Tibial nerve (tissue), 3 donors: ENCODE results near the gene ABCA5.

Source experiments
- CTCF ChIP-seq, 5 experiments: fragments of 200-600 bp in 3 of 5; fragments of 450-650 bp in 2 of 5; sonication (generic) in 3 of 5; IDR thresholded peaks; one replicate each; pipeline ENCODE4 v1.5.1; 2016 to 2019; ENCODE audit warnings: antibody characterized with exemption in 5 of 5, mild to moderate bottlenecking in 3 of 5, moderate library complexity in 2 of 5
- POLR2A ChIP-seq, 2 donors: fragments of 450-650 bp; IDR thresholded peaks; one replicate each; pipeline ENCODE4 v1.6.1; 2017; ENCODE audit warnings: antibody characterized with exemption in 2 of 2, mild to moderate bottlenecking in 2 of 2, moderate library complexity in 2 of 2

DNA sequence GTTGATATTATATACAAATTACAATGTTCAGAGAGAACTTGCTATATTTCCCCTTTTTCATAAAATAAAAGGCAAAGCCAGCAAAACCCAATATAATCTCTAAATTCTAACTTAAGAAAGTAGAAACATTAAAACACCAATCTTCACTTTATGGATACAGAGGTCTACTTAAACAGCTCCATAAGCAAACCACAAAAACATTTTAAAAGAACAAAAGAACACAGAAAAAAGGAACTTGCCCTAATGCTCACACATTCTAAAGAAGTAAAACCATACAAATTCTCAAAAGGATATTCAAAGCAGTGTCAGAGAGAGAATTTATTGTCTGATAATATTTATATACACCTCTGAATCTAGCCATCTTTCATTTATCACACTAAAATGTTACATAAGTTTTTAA lies 98.9 kb downstream of the ABCA5 start:
- TF ChIP-seq POLR2A (IDR thresholded peaks at IDR 0.05) (no peak), CTCF (IDR thresholded peaks at IDR 0.05) (no peak)
